ENCODE measurements around the gene CAPZA1.

CAPZA1 gene

DNA sequence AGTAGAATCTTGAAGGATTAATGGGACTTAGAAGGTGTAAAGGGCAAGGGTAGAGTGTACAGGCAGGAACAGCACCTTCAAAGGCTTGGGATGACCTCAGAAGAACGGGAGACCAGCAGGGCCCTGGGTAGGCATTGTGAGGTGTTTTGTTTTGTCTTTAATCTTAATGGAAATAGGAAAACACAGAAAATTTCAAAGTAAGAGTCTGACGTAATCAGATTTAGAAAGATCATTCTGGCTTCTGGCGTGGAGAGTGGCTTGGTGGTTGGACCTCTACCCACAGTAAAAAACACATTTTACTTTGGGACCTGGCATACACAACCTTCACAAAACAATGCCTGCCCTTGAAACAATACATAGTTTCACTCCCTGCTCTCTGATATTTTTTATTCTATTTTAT is 59.0 kb downstream of the CAPZA1 start:
- DNase-seq = no peak

DNA sequence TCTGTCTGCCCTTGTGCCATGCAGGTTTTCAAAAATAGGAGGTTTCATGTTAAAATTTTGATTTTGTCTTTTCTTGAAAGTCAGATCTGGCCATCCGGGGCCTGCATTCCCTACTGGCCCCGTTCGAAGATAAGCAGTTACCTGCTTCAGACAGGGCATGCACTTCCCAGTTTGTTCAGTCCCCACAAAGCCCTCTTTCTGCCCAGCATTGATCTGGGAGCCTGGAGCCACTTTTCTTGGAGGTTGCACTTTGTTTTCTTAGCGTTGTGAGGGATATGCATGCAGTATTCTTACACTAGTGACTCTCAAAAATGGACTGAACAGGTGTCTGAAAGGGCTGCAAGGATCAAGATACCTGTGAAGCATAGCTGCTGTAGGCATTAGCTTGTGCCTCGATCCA is 66.3 kb downstream of the CAPZA1 start:
- DNase-seq = no peak

DNA sequence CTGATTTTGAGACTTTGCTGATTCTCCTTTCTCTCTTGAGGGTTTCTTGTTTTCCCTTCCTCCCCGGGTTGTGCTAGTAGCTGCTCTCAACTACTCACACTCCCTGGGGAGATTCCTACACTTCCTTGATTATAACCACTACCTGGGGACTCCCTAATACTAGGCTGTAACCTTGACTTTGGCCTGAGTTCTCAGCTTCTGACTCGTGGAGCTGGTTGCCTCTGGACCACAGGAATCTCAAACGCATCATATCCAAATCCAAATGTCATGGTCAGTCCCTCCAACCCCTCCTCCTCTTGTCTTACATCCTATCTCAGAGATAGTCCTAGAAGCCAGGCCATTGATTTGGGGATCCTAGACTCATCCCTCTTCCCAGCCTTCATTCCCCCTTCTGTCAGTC is 66.8 kb downstream of the CAPZA1 start:
- no peak for DNase-seq

DNA sequence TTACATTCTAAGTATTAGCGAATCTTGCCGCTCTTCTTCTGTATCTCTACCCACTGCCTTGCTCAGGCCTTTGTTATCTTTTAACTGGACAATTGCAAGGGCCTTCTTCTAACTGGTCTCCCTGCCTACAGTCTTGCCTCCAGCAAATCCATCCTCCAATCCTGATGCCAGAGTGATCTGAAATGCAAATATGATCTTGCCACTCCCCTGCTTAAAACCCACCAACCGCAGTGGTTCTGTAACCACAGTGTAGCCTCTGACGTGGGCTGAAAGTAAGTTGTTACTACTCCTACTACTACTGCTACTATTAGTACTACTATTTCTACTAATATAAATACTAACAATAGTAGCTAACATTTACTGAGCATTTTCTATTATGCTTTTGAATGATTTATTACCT is 67.2 kb downstream of the CAPZA1 start:
- DNase-seq = no peak

DNA sequence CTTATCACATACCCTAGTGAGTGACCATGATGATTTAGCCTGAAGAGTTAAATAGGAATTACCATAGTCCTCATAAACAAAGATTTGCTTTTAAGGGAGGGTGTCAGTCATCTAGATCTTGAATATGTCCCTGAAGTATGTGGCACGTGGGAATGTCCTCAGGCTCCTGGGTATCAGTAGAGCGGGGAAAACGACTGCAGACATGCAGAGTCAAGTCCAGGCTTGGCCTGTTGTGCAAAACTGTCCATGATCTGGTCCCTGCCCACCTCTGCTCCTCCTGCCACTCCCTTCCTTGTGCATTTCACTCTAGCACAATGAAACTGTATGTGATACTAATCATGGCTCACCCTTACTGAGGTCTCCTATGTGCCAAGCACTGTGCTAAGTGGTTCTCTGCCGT is 67.7 kb downstream of the CAPZA1 start:
- no peak for DNase-seq

DNA sequence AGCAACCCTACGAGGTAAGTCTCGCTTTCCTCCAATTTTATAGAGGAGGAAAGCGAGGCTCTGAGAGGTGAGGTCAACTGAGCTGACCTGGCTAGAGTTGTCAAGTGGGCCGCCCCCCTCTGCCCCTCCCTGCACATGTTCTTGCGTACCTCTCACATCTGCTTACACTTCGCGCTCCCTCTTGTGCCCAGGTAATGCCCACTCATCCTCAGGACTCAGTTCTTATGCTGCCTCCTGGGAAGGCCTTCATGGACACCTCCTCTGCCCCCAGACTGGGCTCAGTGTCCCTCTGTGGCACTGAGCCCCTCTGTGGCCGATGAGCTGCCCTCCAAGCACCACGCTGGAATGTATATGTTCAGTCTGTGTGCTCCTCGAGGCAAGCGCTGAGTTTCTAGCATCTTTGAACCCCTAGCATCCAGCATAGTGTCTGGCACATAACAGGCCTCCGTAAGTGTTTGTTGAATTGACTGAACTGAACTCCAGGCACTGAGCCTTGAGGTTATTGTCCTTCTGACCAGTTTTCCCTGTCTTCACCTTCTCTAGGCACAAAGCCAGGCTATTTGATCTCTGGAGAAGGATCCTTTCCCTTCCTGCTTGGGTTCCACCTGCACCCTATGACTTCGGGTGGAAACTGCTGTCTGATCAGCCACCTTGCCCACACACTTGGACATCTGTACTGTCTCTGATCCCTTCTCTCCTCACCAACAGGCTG is 68.3 kb downstream of the CAPZA1 start:
- DNase-seq = no peak

DNA sequence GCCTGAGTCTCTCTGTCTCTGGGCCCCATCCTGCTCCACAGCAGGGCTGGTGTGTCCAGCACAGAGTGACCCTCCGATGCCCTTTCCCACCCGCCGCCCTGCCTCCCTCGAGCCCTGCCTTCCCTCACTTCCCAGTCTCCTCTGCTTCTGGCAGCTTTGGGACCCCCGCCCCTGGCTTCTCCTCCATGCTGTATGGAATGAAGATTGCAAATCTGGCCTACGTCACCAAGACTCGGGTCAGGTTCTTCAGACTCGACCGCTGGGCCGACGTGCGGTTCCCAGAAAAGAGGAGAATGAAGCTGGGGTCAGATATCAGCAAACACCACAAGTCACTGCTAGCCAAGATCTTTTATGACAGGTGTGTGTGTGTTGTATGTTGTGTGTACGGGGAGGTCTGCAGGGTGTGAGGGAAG is 69.2 kb downstream of the CAPZA1 start:
- no peak for DNase-seq

DNA sequence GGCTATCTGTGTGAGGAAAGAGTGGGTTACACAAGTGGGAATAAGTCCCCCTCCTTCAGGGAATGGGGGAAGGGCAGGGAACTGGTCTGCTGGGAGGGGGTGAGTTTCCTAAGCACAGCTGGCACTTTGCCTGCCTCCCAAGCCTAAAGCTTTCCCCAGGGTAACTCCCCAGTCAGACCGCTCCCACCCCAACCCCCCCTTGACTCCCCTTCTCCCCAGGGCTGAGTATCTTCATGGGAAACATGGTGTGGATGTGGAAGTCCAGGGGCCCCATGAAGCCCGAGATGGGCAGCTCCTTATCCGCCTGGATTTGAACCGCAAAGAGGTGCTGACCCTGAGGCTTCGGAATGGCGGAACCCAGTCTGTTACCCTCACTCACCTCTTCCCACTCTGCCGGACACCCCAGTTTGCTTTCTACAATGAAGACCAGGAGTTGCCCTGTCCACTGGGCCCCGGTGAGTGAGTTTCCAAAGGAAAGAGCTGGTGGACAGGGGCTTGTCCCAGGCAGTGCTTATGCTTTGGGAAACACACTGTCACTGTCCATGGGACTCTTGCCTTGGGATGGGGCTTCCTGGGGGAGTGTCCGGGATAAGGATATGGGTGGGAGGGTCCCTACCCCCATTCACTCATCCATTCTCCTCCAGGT is 69.7 kb downstream of the CAPZA1 start:
- no peak for DNase-seq

DNA sequence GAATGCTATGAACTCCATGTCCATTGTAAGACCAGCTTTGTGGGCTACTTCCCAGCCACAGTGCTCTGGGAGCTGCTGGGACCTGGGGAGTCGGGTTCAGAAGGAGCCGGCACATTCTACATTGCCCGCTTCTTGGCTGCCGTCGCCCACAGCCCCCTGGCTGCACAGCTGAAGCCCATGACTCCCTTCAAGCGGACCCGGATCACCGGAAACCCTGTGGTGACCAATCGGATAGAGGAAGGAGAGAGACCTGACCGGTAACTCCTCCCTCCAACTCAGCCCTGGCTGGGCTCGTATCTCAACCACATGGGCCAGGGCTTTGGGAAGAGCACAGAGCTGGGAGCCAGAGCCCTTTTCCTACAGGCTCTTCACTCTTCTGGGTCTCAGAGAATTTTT is 70.2 kb downstream of the CAPZA1 start:
- DNase-seq = no peak

DNA sequence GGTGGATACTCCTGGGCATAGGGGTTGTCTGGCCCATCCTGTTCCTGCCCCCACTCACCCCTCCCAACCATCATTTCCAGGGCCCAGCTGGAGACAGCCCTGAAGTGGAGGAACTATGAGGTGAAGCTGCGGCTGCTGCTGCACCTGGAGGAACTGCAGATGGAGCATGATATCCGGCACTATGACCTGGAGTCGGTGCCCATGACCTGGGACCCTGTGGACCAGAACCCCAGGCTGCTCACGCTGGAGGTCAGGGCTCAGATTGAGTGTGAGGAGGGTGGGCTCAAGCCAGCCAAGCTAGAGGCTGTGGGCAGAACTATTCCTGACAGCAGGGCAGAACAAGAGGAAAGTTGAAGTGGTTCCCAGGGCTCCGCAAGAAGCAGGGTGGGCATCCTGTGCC is 73.0 kb downstream of the CAPZA1 start:
- no peak for DNase-seq

DNA sequence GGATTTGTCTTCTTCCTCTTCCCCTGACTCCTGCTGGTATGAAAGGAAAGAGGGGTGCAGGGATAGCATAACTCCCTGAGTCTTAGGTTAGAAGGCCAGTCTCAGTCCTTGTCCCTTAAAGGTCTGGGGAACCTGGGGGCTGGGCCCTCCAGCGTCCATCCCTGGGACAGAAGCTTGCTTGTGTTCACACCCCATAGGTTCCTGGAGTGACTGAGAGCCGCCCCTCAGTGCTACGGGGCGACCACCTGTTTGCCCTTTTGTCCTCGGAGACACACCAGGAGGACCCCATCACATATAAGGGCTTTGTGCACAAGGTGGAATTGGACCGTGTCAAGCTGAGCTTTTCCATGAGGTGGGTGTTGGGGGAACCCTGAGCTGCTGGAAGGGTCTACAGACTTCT is 74.2 kb downstream of the CAPZA1 start:
- DNase-seq = no peak

DNA sequence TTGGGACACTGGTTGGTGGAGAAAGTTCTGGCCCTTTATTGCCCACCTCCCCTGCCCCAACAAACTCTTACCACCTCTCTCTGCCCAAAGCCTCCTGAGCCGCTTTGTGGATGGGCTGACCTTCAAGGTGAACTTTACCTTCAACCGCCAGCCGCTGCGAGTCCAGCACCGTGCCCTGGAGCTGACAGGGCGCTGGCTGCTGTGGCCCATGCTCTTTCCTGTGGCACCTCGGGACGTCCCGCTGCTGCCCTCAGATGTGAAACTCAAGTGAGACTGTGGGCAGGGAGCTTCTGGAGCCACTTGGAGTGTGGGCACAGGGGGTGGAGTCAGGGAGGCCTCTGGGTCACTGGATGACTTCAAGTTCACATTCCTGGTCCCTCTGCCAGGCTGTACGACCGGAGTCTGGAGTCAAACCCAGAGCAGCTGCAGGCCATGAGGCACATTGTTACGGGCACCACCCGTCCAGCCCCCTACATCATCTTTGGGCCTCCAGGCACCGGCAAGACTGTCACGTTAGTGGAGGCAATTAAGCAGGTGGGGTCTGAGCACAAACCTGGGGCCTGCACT is 74.8 kb downstream of the CAPZA1 start:
- DNase-seq = no peak

DNA sequence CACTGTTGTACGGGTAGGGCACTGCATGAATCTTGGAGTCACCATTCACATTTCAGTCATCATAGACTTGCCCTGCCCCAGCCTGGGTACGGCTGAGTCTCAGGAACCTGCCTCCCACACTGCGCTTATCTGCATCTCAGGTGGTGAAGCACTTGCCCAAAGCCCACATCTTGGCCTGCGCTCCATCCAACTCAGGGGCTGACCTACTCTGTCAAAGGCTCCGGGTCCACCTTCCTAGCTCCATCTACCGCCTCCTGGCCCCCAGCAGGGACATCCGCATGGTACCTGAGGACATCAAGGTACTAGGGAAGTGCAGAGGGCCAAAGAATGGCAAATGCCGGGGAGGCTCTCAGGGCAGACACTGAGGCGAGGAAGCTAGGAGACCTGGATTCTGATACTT is 75.6 kb downstream of the CAPZA1 start:
- no peak for DNase-seq

DNA sequence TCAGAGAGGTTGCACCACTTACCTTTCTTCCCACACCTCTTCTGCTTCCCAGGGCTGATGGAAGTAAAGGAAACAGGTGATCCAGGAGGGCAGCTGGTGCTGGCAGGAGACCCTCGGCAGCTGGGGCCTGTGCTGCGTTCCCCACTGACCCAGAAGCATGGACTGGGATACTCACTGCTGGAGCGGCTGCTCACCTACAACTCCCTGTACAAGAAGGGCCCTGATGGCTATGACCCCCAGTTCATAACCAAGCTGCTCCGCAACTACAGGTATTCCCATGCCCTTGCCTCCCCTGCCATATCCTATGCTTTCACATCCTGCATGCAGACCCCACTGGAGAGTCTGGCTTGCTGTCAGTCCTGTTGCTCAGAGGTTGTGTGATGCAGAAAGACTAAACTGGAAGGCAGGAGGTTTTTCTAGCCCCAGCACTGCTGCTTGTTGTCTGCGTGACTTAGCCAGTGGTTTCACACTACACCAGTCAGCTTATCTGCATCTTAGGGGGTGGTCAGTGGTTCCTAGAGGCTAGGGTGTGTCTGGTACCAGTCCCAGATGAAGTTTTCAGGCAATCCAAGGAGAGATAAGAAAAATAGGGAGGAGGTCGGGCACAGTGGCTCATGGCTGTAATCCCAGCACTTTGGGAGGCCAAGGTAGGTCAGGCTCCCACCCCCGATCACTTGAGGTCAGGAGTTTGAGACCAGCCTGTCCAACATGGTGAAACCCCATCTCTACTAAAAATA is 77.1 kb downstream of the CAPZA1 start:
- no peak for DNase-seq

DNA sequence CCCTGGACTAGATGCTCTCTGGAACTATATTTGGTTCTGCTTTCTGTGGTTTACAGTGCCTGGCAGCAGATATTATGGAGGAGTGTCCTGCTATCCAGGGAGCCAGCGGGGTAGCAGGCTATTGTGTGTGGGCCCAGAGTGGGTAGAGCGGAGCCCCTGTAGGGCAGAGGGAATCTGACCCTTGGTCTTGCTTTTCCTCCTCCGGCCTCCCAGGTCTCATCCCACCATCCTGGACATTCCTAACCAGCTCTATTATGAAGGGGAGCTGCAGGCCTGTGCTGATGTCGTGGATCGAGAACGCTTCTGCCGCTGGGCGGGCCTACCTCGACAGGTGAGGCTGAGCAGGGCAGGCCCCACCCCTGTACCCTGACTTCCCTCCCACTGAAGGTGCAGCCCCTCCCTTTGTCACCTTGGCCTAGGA is 78.2 kb downstream of the CAPZA1 start:
- DNase-seq = no peak

DNA sequence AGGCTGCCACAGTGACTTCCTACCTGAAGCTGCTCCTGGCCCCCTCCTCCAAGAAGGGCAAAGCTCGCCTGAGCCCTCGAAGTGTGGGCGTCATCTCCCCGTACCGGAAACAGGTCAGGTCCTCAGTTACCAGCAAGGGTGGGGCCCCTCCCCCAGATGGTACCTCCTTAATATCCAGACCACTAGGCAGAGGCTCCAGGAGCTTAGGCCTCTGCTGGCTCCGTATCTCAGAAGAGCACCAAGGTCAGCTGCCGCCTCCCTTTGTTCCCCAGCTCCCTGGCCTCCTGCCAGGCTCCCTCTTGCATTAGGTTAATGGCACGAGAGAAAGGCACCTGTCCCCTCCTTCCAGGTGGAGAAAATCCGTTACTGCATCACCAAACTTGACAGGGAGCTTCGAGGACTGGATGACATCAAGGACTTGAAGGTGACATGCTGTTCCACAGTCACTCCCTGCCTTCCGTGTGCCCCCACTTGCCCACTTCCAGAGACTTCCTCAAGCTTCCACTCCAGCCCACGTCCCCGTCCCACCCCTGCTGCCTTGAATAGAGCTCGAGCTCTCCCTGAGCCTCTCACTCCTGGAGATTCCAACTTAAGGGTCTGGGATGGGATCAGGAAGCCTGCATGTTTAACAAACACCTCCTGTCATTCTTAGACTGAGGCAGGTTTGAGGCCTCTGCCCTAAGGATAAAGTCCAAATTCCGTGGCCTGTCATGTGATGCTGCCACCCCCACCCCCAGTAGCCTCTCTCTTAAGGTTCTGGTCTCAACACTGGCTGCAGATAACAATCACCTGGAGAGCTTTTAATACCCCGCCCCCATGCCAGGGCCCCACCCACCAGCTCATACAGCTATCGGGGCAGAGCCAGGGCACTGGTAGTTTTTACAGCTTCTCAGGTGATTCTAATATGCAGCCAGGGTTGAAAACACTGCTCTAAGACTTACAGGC is 79.0 kb downstream of the CAPZA1 start:
- DNase-seq = no peak

DNA sequence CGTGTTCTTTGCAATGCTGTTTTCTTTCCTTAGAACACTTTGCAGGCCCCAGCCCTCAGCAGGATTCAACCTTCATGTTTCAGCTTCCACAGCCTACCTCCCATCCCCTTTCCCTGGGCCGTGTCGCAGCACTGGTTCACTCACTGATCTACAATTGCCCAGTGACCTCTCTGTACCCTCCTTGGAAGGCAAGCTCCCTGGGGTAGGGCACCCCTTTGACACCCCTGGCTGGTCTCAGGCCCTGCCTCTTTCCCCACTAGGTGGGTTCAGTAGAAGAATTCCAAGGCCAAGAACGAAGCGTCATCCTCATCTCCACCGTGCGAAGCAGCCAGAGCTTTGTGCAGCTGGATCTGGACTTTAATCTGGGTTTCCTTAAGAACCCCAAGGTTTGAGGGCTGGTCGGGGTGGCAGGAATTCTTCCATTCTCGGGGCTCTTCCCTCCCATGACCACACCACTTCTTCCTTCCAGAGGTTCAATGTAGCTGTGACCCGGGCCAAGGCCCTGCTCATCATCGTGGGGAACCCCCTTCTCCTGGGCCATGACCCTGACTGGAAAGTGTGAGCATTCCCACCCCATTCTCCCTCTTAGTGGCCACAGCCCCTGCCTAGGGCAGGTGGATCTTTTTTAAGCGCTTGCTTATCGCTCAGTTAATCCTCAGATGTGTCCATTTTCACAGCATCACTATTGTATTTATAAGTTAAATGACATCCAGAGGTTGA is 80.0 kb downstream of the CAPZA1 start:
- no peak for DNase-seq

DNA sequence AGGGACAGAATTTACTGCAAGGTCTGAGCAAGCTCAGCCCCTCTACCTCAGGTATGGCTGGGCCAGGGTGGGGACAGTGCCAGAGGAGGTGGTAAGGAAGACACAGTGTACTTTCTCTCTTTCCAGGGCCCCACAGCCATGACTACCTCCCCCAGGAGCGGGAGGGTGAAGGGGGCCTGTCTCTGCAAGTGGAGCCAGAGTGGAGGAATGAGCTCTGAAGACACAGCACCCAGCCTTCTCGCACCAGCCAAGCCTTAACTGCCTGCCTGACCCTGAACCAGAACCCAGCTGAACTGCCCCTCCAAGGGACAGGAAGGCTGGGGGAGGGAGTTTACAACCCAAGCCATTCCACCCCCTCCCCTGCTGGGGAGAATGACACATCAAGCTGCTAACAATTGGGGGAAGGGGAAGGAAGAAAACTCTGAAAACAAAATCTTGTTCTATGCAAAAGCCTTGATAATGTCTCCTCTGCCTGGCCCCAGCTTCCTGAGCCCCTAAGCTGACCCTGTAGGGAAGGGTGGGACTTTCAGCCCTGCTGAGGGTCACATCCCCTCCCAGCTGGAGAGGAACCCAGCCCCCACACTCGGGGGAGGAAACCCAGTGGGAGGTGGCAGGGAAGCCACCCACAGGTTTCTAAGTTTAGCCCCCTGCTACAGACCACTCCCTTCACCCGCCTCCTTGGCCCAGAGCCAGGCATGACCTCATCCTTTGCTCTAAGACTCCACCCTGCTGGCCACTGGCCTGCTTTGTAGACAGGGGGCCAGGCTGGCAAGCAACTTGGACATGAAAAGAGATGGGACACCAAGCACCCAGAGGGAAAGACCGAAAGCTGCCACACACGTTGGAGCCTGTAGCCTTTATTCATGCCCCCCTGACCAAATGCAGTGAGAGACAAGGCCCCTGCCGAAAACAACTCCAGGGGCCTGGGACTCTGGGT is 80.9 kb downstream of the CAPZA1 start:
- peak; percentile 83 for DNase-seq

DNA sequence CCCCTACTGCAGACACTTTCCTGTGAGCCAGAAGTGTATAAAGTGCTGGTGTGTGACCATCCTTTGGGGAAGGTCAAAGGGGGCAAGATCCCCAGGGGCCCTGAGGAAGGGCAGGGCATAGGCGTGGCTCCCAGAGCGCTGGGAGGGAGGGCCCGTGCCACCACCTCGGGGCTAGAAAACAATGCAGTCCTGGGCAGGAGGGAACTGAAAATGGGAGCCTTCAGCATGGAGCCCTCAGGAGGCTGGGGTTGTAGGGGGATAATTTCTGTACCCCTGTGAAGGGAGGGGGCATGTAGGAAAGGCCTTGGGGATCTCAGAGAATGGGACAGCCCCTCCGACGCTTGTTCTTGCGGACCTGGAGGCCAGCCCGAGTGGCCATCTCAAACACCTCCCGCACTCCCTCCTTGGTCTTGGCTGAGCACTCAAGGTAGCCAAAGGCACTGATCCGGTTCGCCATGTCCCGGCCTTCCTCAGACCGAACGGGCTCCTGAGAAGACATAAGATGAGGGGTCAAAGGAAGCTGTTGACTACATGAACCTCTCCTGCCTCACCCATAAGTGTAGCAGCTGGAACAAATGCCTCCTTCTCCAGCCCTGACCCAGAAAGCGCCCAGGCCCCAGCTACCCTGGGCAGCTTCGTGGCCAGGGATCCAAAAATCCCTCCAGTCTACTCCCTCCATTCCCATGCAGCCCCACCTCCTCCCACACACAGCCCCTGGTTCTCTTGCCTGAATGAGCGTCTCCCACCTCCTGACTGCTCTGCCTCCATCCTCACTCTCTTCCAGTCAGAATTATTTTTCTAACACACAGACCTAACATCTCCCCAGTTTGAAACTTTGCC is 81.8 kb downstream of the CAPZA1 start:
- DNase-seq = no peak

DNA sequence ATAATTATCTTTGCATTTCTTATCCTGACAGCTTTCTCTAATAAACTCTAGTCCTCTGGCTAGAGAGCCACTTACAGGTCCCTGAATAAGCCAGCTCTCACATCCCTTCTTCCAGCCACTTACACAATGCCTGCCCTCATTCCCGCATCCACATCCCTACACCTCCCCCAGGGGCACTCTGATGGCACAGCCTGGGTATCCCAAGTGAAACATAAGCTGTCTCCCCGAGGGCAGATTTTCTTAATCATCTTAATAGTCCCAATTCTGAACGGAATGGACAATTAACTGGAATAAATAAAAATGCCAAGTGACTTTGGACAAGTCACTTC is 82.4 kb downstream of the CAPZA1 start:
- DNase-seq = no peak
